A549 treated with GW870086 at 1 μM for 4 hours (cell line): Measurements from ENCODE around the gene FTH1. TPM values are rescaled to one million over a fixed set of nuclear protein-coding genes. Genes with fewer than 3 reads are reported as not detected.

ENCODE experiments used
- total RNA-seq: library from RNA; stranded (reverse); fragments of 200-300 nt; extraction: Qiagen RNA extraction; gene quantifications from 5 replicates; pipeline ENCODE4 v1.2.3, GENCODE V29; 2022; ENCODE audit warnings: low read depth

FTH1 gene
- total RNA-seq = 10,289 to 19,481 TPM (median 16,743 TPM) in 5 replicates

DNA sequence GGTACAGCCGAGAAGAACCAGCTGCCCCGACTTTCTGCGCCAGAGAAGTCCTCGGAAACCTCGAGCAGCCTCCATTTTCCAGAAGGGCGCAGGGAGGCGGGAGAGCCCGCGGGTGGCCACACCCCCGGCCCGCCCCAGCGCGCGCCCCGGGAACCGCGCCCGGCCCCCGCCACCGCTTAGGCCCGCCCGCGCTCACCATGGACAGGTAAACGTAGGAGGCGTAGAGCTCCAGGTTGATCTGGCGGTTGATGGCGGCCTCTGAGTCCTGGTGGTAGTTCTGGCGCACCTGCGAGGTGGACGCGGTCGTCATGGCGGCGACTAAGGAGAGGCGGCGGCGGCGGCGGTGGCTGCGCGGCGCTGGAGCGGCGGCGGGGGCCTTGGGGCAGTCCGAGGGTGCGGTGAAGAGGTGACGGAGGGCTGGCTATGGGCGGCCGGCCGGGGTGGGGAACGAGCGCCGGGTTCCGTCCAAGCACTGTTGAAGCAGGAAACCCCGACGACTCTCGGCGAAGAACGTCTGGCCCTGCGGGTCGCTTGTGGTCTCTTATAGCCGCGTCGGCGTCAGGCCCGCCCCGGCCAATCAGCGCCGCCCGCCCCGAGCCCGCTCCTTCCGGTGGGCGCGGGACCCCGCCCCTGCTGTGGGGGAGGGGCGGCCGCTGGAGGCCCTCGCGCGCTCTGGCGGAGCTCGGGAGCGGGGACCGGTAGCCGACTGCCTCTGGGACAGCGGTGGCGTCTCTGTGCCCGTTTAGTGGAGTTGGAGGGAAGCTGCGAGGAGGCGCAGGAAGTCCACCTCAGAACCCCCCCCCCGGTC is at the start of gene FTH1:
Gene FTH1, minus strand, starts transcription at position 519 of the 808 bp plus-strand sequence. Its CDS starts 209 bp downstream, at position 310.

DNA sequence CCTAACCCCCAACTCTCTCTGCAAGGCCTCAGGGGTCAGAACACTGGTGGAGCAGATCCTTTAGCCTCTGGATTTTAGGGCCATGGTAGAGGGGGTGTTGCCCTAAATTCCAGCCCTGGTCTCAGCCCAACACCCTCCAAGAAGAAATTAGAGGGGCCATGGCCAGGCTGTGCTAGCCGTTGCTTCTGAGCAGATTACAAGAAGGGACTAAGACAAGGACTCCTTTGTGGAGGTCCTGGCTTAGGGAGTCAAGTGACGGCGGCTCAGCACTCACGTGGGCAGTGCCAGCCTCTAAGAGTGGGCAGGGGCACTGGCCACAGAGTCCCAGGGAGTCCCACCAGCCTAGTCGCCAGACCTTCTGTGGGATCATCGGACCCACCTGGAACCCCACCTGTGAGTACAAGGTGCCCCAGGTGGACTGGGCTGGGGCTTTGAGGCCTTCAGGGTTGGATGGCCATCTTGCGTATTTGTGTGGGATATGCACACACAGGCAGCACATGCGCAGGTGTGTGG is 17.3 kb downstream of the FTH1 start, which contains the start of gene BEST1:
Gene BEST1, plus strand, starts transcription at position 317 of the 513 bp plus-strand sequence. CDS start 1,456 bp downstream, outside the sequence.

DNA sequence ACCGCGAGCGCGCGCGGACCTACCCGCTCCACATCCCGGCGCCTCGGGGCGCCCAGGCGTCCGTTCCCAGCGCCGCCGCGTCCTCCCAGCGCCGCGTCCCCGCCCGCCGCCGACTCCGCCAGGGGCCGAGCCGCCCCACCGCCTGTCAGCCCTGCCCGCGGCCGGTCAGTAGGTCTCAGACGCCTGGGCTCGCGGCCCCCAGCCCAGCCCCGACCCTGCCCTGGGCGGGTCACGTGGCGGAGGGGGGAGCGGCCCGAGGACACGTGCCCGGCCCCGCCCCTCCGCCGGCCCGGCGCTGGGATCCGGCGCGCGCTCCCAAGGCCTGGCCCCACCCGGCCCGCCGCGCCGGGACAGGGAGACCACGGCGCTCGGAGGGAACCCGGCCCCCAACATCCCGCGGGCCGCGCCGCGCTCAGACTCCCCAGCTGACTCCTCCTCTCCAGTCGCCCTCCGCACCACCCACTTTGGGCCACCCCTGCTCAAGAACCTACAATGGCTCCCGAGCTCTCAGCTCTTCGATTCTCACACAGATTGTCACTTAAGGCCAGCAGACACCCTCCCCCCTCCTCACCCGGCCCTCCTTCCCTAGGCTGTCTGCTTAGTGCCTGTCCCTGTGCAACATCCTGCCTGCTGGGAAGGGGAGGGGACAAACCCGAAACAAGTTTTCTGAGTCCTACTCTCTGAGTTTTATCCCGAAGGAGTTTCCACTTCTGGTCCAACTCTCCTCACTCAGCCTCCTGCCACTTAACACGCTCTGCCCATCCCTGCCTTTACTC is 49.9 kb downstream of the FTH1 start, which contains the start of gene RAB3IL1:
Gene RAB3IL1, minus strand, starts transcription at position 233 of the 776 bp plus-strand sequence. Its CDS starts 199 bp downstream, at position 34.

Other genes with a start within 250 kb of the FTH1 start
- 15.9 to 22.9 TPM (median 20.8 TPM) in 5 replicates for gene MYRF, start 215.0 kb downstream of the FTH1 start, total RNA-seq
- 216 to 266 TPM (median 234 TPM) in 5 replicates for gene TMEM258, start 175.0 kb downstream of the FTH1 start, total RNA-seq
- 88.3 to 103 TPM (median 98.3 TPM) in 5 replicates for gene FEN1, start 174.7 kb downstream of the FTH1 start, total RNA-seq
- gene FADS1, start 150.6 kb downstream of the FTH1 start, total RNA-seq = 119 to 158 TPM (median 150 TPM) in 5 replicates
- 265 to 340 TPM (median 308 TPM) in 5 replicates for gene FADS2, start 139.3 kb downstream of the FTH1 start, total RNA-seq
- 49.6 to 65.9 TPM (median 63.9 TPM) in 5 replicates for gene FADS3, start 76.1 kb downstream of the FTH1 start, total RNA-seq
- gene RAB3IL1, start 50.1 kb downstream of the FTH1 start, total RNA-seq = 12.8 to 15.7 TPM (median 14.5 TPM) in 5 replicates
- gene BEST1, start 17.3 kb downstream of the FTH1 start, total RNA-seq = 2.4 to 5.4 TPM (median 2.9 TPM) in 5 replicates
- 47.9 to 58.5 TPM (median 49.7 TPM) in 5 replicates for gene INCENP, start 156.4 kb upstream of the FTH1 start, total RNA-seq
- not detected in 5 replicates for gene SCGB1D1, start 222.6 kb upstream of the FTH1 start, total RNA-seq
- not detected in 5 replicates for gene SCGB2A1, start 241.0 kb upstream of the FTH1 start, total RNA-seq